HG03159 (cell line): ENCODE data around the gene XPO5.

Experiments used
- ATAC-seq: cut with Tn5 transposase; IDR thresholded peaks from one replicate; pipeline ENCODE4 v1.9.1; 2021; ENCODE audit warnings: mild to moderate bottlenecking, moderate library complexity; ENCODE audit not compliant: unreplicated experiment

XPO5 gene

GRCh38 chr6:43475516-43475915 is 100.3 kb downstream of the XPO5 start:
- ATAC-seq: no peak

GRCh38 chr6:43472515-43472914 is 103.3 kb downstream of the XPO5 start:
- ATAC-seq: no peak
